ENCODE measurements around the gene ERCC4. TPM values are rescaled to one million over a fixed set of nuclear protein-coding genes. Genes with fewer than 3 reads are reported as not detected.

ERCC4 gene
- total RNA-seq, 2 donors from 2014 or later, result 12.0 to 13.1 TPM

- DNase-seq (ENCODE audit: low spot score in 2 of 2) (no peak), ATAC-seq (no peak)
Measured at GRCh38 chr16:13995194-13995593, 75.2 kb downstream of the ERCC4 start.

GRCh38 chr16:13996778-13997288 is 76.9 kb downstream of the ERCC4 start:
- Mint-ChIP-seq H3K9me3 (no peaks in the 10 kb centered on the region), H3K36me3 (no peaks in the 10 kb centered on the region), H3K27ac (no peak overlapping the region)
- DNase-seq (ENCODE audit: low spot score in 2 of 2) (no peak), ATAC-seq (no peak)

More at GRCh38 chr16:13995194-13995593, 75.2 kb downstream of the ERCC4 start:
- Mint-ChIP-seq H3K9me3 (no peaks in the 10 kb centered on the region), H3K27ac (no peak overlapping the region), H3K36me3 (no peaks in the 10 kb centered on the region)

- Mint-ChIP-seq H3K36me3 (no peaks in the 10 kb centered on the region), H3K27ac (no peak overlapping the region), H3K9me3 (no peaks in the 10 kb centered on the region)
- DNase-seq (ENCODE audit: low spot score in 2 of 2) (no peak), ATAC-seq (no peak)
Measured at GRCh38 chr16:13997526-13997925, 77.6 kb downstream of the ERCC4 start.

- DNase-seq (ENCODE audit: low spot score in 2 of 2) (no peak), ATAC-seq (peak; percentile 16 to 40)
- no peaks in the 10 kb centered on the region for H3K36me3 Mint-ChIP-seq
- no peak overlapping the region for H3K27ac Mint-ChIP-seq
- no peaks in the 10 kb centered on the region for H3K9me3 Mint-ChIP-seq
Measured at GRCh38 chr16:13997933-13998332, 78.0 kb downstream of the ERCC4 start.

GRCh38 chr16:13999071-13999894 is 79.3 kb downstream of the ERCC4 start:
- ATAC-seq (peak in 1 of 2 donors; percentile 47), DNase-seq (ENCODE audit: low spot score in 2 of 2) (no peak)
- Mint-ChIP-seq H3K9me3 (no peaks in the 10 kb centered on the region), H3K27ac (no peak overlapping the region), H3K36me3 (no peaks in the 10 kb centered on the region)

- DNase-seq (ENCODE audit: low spot score in 2 of 2), result no peak
- Mint-ChIP-seq H3K9me3 (no peaks in the 10 kb centered on the region), H3K27ac (no peak overlapping the region), H3K36me3 (no peaks in the 10 kb centered on the region)
- ATAC-seq, result no peak
Measured at GRCh38 chr16:13999895-14000425, 80.0 kb downstream of the ERCC4 start.

GRCh38 chr16:14001521-14001920 is 81.6 kb downstream of the ERCC4 start:
- H3K27ac Mint-ChIP-seq, result no peak overlapping the region
- H3K9me3 Mint-ChIP-seq, result no peaks in the 10 kb centered on the region
- DNase-seq (ENCODE audit: low spot score in 2 of 2) (no peak), ATAC-seq (no peak)
- no peaks in the 10 kb centered on the region for H3K36me3 Mint-ChIP-seq

Other genes starting within 250 kb of the ERCC4 start
- gene MRTFB, start 151.2 kb downstream of the ERCC4 start, total RNA-seq, result 10 to 100 TPM; 14.6 to 18.6 TPM

Measured in activated naive CD4-positive, alpha-beta T cell treated with anti-CD3 and anti-CD28 coated beads, Interleukin-2, amount 50 U/mL, for 72 hours (primary cell).